CD4-positive, alpha-beta T cell (primary cell): ENCODE measurements around the gene NLE1. TPM values are rescaled to one million over a fixed set of nuclear protein-coding genes. Genes with fewer than 3 reads are reported as not detected.
"Not testable (repeated sequence)": the region's sequence is repeated elsewhere in the genome, so short reads cannot be mapped to it uniquely, and the experiment has no call there.

Experiments
- ATAC-seq: fragments of 200-7000 bp; cut with Tn5 transposase; one replicate; pipeline ENCODE4 v1.10.0; 2022; ENCODE audit warnings: mild to moderate bottlenecking; ENCODE audit not compliant: poor library complexity
- CTCF ChIA-PET: fragments of 350-600 bp; sonication (Branson Sonifier 250); formaldehyde crosslinking; loops from one replicate; lab custom pipeline; 2021; ENCODE audit warnings: antibody characterized with exemption, inconsistent platforms; lab: Charles Lee
- POLR2A ChIA-PET: fragments of 350-600 bp; sonication (Branson Sonifier 250); formaldehyde crosslinking; loops from one replicate; lab custom pipeline; 2021; ENCODE audit warnings: antibody characterized with exemption, inconsistent platforms; lab: Charles Lee
- DNase-seq, 14 experiments: peaks; one replicate each; pipeline ENCODE4 v3.0.0-alpha.2; 2013 to 2020; ENCODE audit warnings: mixed read lengths in 2 of 14
- H3K27ac ChIP-seq, 2 donors: one replicate each; pipeline versions ENCODE4 v1.5.1 to v1.7.0; 2013; ENCODE audit warnings: low read length in 2 of 2, low read depth in 1 of 2, mild to moderate bottlenecking in 1 of 2
- H3K27me3 ChIP-seq, 2 experiments: 1 replicate in 1 of 2; 2 replicates in 1 of 2; pipeline versions ENCODE4 v1.6.1 to v1.7.0; 2013; ENCODE audit warnings: low read length in 2 of 2, control low read depth in 1 of 2, mild to moderate bottlenecking in 1 of 2, moderate library complexity in 1 of 2; ENCODE audit not compliant: insufficient read depth in 2 of 2, control insufficient read depth in 1 of 2
- H3K36me3 ChIP-seq: one replicate; pipeline ENCODE4 v1.6.1; 2013; ENCODE audit warnings: low read length, control low read depth; ENCODE audit not compliant: insufficient read depth
- H3K4me1 ChIP-seq: one replicate; pipeline ENCODE4 v1.6.1; 2013; ENCODE audit warnings: low read length, control low read depth; ENCODE audit not compliant: insufficient read depth
- H3K4me3 ChIP-seq: one replicate; pipeline ENCODE4 v1.5.1; 2013; ENCODE audit warnings: mild to moderate bottlenecking, low read length, moderate library complexity
- H3K9me3 ChIP-seq, 2 experiments: 1 replicate in 1 of 2; 2 replicates in 1 of 2; pipeline versions ENCODE4 v1.6.1 to v1.7.0; 2013; ENCODE audit warnings: low read length in 2 of 2, mild to moderate bottlenecking in 2 of 2, control low read depth in 1 of 2, moderate library complexity in 1 of 2; ENCODE audit not compliant: control insufficient read depth in 1 of 2, insufficient read depth in 1 of 2
- H3K27ac Mint-ChIP-seq: one replicate; pipeline ENCODE4 v1.8.0; 2020; ENCODE audit warnings: mixed read lengths
- H3K27me3 Mint-ChIP-seq: one replicate; pipeline ENCODE4 v1.8.0; 2021; ENCODE audit warnings: mixed read lengths
- H3K36me3 Mint-ChIP-seq: one replicate; pipeline ENCODE4 v1.8.0; 2021; ENCODE audit warnings: low read depth, mixed read lengths
- H3K4me1 Mint-ChIP-seq: one replicate; pipeline ENCODE4 v1.8.0; 2021; ENCODE audit warnings: low read depth, mixed read lengths
- H3K4me3 Mint-ChIP-seq: one replicate; pipeline ENCODE4 v1.8.0; 2020; ENCODE audit warnings: mild to moderate bottlenecking, mixed read lengths
- H3K9me3 Mint-ChIP-seq: one replicate; pipeline ENCODE4 v1.8.0; 2020; ENCODE audit warnings: mixed read lengths
- CTCF ChIP-seq: fragments of 200-600 bp; IDR thresholded peaks from one replicate; pipeline ENCODE4 v1.8.0; 2022; ENCODE audit warnings: antibody characterized with exemption, mild to moderate bottlenecking
- intact Hi-C, 2 experiments: fragments of 100-400 bp; cut with DNase I in 1 of 2; cut with micrococcal nuclease in 1 of 2; formaldehyde crosslinking; loops; one replicate each; pipeline versions ENCODE4 v1.15.1 to v1.9.0; 2023 to 2025; cut with DNase I, micrococcal nuclease
- total RNA-seq, 174 experiments: library from RNA in 2 of 174; stranded (reverse) in 2 of 174; gene quantifications; one replicate each; pipeline ENCODE4 v1.2.3 and lab custom pipeline; 2021 to 2026

Gene NLE1
- total RNA-seq, 2 experiments from 2014 or later: 8.9 to 9.5 TPM

DNA sequence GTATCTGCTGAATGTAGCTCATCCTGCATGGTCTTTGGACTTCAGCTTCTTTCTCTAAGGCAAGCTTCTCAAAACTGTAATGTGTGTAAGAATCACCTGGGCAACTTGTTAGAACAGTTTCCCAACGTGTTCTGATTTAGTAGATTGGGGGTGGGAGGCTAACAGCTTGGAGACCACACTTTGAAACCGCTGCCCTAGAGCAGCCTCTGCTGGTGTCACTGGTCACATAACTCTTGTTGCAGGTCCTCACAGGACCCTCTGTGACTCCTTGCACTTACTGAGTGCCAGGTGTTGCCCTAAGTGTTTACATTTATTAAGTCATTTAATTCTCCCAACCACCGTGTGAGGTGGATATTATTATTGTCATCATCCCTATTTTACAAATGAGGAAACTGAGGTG lies 42.2 kb upstream of the NLE1 start:
- H3K36me3 Mint-ChIP-seq: no peaks in the 10 kb centered on the region
- no peak overlapping the region for H3K4me3 Mint-ChIP-seq

DNA sequence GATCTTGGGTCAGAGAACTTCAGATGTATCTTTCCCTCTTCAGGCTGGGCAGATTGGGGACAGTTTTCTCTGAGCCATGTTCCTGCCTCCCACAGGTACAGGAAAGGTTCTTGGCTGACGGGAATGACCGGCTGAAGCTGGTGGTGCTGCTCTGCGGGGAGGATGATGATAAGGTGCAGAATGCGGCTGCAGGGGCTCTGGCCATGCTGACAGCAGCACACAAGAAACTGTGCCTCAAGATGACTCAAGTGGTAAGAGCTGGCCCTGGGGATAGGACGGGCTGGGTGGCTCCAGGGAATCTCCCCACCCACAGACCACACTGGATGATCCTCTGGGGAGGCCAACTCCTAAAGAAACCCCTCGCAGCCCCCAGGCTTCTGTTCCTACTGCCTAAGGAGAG lies 41.2 kb upstream of the NLE1 start:
- intact Hi-C loops: no loop called here
- Histone ChIP-seq H3K9me3 (no peaks in the 10 kb centered on the region), H3K27ac (no peak overlapping the region), H3K4me1 (peaks cover 33% of the 10 kb centered on the region), H3K36me3 (no peaks in the 10 kb centered on the region), H3K4me3 (no peak overlapping the region), H3K27me3 (no peaks in the 10 kb centered on the region)
- Mint-ChIP-seq H3K4me1 (peaks cover 87% of the 10 kb centered on the region), H3K9me3 (no peaks in the 10 kb centered on the region), H3K4me3 (no peak overlapping the region), H3K27ac (no peak overlapping the region), H3K36me3 (no peaks in the 10 kb centered on the region), H3K27me3 (no peaks in the 10 kb centered on the region)
- no peak for ATAC-seq
- TF ChIP-seq CTCF: no peak
- ChIA-PET CTCF (no interaction called here), POLR2A (interaction anchor here (1.1 to 1.5 kb wide), 4 partner anchors 13 to 60 kb away, joined by 3 to 8 read pairs (median 4); partner anchors contain the start of gene SLFN5)
- no peak for DNase-seq

More for the DNA sequence above, 42.2 kb upstream of the NLE1 start:
- Histone ChIP-seq H3K27ac (no peak overlapping the region), H3K9me3 (no peaks in the 10 kb centered on the region), H3K4me3 (no peak overlapping the region), H3K36me3 (no peaks in the 10 kb centered on the region), H3K27me3 (no peaks in the 10 kb centered on the region), H3K4me1 (peaks cover 37% of the 10 kb centered on the region)
- ChIA-PET POLR2A (interaction anchor here (1.1 to 1.5 kb wide), 3 partner anchors 12 to 59 kb away, joined by 3 to 8 read pairs (median 6); partner anchors contain the start of gene SLFN5), CTCF (interaction anchor here (0.6 kb wide), 1 partner anchor 13 kb away, joined by 3 read pairs; no protein-coding TSS in a partner anchor)
- intact Hi-C loops: no loop called here
- Mint-ChIP-seq H3K27me3 (no peaks in the 10 kb centered on the region), H3K9me3 (no peaks in the 10 kb centered on the region), H3K27ac (no peak overlapping the region), H3K4me1 (peaks cover 88% of the 10 kb centered on the region)
- DNase-seq: no peak
- no peak for ATAC-seq
- no peak for TF ChIP-seq CTCF

DNA sequence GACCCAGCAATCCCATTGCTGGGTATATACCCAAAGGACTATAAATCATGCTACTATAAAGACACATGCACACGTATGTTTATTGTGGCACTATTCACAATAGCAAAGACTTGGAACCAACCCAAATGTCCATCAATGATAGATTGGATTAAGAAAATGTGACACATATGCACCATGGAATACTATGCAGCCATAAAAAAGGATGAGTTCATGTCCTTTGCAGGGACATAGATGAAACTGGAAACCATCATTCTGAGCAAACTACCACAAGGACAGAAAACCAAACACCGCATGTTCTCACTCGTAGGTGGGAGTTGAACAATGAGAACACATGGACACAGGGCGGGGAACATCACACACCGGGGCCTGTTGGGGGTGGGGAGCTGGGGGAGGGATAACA lies 37.3 kb upstream of the NLE1 start:
- H3K36me3 Mint-ChIP-seq, H3K27ac ChIP-seq, CTCF ChIA-PET, H3K9me3 ChIP-seq, H3K36me3 ChIP-seq, DNase-seq, intact Hi-C loops, H3K27me3 ChIP-seq, H3K4me3 Mint-ChIP-seq, H3K27me3 Mint-ChIP-seq, ATAC-seq, H3K9me3 Mint-ChIP-seq, H3K4me3 ChIP-seq: not testable (repeated sequence)
- peaks cover 44% of the 10 kb centered on the region for H3K4me1 ChIP-seq
- POLR2A ChIA-PET: interaction anchor here (1.9 to 5.6 kb wide), 3 partner anchors 34 to 63 kb away, joined by 7 to 56 read pairs (median 11); partner anchors contain the start of gene SLFN5
- peaks cover 91% of the 10 kb centered on the region for H3K4me1 Mint-ChIP-seq
- H3K27ac Mint-ChIP-seq: peak overlapping the region; percentile 92

DNA sequence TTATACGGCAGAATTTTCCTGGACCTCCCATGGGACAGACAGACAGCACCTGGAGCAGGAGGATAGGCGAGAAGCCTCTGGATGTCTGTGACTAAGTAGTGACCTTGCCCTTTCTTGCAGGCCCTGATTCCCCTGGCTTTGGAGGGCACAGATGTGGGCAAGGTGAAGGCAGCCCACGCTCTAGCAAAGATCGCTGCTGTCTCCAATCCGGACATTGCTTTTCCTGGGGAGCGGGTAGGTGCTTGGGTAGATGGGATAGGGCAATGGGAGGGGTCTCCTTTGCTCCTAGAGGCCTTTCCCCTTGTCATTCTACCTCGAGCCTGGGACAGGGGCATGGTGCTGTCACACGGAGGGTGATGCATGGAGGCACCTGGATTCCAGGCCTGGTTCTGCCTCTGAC lies 34.8 kb upstream of the NLE1 start:
- H3K36me3 ChIP-seq: no peaks in the 10 kb centered on the region
- intact Hi-C loops: loop anchor here in 1 of 2 experiments (2.0 kb wide), 1 partner anchor 36 kb away; no protein-coding TSS in a partner anchor
- no peaks in the 10 kb centered on the region for H3K27me3 Mint-ChIP-seq
- H3K27ac ChIP-seq: no peak overlapping the region
- peaks cover 9% of the 10 kb centered on the region for H3K36me3 Mint-ChIP-seq
- no peak for TF ChIP-seq CTCF
- H3K9me3 ChIP-seq: no peaks in the 10 kb centered on the region
- no peaks in the 10 kb centered on the region for H3K27me3 ChIP-seq
- peak in 1 of 14 experiments; percentile 20 for DNase-seq
- H3K4me3 ChIP-seq: no peak overlapping the region
- no peak for ATAC-seq
- H3K4me1 ChIP-seq: peaks cover 61% of the 10 kb centered on the region
- POLR2A ChIA-PET: interaction anchor here (0.7 to 5.6 kb wide), 3 partner anchors 15 to 65 kb away, joined by 3 to 56 read pairs (median 11); partner anchors contain the start of gene SLFN5
- H3K4me3 Mint-ChIP-seq: peak overlapping the region; percentile 45
- H3K9me3 Mint-ChIP-seq: no peaks in the 10 kb centered on the region
- H3K4me1 Mint-ChIP-seq: peaks cover 90% of the 10 kb centered on the region
- CTCF ChIA-PET: no interaction called here
- H3K27ac Mint-ChIP-seq: peak overlapping the region; percentile 92
